DMS 273 (cell line): Measurements from ENCODE around the gene IGFL3.
"Not testable (repeated sequence)": the region's sequence is repeated elsewhere in the genome, so short reads cannot be mapped to it uniquely, and the experiment has no call there.

Experiments used
- DNase-seq: peaks from one replicate; lab custom pipeline; 2025; ENCODE audit not compliant: unreplicated experiment; lab: John Stamatoyannopoulos, UW

IGFL3 gene

DNA sequence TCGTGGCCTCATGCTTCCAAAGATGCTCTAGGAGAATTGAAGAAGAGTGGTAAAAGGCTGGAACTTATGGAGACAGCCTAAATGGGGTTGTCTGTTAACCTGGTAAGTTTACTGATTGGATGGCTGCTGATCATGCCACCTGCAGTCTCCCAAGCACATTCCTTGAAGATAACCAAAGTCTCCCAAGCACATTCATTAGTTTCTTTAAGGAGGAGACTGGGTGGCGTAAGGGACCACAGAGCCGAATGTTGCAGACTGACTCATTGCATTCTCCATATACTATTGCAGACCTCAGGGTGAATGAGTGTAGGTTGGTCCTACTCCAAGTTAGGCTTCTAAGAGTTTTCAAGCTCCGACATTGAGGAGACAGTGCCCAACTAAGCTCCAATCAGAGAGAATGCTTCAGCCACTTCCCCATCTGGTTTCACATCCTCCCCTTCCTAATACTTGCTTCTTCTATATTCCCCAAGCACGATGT lies at the start of gene IGFL3:
TSS of gene IGFL3 (minus strand) at position 51 of the 478 bp plus-strand sequence. CDS start at position 12, 39 bp downstream.
- no peak for DNase-seq

DNA sequence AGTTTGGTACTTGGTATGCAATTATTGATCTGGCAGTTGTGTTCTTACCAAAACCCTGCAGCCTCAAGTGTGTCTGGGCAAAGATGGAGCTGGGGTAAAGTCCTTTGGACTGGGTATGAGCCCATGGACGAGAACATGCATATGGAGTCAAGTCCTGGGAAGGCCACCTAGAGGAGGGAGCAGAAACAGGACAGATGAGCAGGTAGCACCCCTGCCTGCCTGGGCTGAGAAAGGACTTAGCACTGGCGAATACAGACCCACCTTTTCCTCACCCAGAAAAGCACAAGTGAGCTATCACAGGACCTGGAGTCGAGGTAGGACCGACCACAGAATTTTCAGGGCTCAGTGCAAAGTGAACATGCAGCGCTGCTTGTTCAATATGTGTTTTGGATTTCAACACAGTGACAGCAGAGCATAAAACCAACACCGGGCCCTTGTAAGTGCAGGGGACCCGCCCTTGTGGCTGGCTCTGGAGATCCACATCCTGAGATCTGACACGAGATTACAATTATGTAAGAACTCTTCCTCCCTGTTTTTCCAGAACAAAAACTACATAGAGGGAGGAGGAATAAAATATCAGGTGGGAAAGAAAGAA lies 49.5 kb upstream of the IGFL3 start:
- DNase-seq: no peak

DNA sequence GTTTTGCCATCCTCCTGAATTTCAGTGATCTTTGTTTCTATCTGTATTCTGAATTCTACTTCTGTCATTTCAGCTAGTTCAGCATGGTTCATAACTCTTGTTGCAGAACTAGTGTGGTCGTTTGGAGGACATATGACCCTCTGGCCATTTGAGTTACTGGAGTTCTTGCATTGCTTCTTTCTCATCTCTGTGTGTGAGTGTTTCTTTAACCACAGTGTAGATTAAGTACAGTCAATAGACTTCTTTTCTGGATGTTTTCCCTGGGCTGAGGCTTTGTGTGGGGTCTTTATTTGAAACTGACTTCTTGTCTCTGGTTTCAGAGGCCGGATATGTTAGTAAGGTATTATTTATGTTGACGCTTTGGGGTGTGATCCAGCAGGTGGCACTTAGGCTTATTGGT lies 38.2 kb upstream of the IGFL3 start:
- DNase-seq: no peak

DNA sequence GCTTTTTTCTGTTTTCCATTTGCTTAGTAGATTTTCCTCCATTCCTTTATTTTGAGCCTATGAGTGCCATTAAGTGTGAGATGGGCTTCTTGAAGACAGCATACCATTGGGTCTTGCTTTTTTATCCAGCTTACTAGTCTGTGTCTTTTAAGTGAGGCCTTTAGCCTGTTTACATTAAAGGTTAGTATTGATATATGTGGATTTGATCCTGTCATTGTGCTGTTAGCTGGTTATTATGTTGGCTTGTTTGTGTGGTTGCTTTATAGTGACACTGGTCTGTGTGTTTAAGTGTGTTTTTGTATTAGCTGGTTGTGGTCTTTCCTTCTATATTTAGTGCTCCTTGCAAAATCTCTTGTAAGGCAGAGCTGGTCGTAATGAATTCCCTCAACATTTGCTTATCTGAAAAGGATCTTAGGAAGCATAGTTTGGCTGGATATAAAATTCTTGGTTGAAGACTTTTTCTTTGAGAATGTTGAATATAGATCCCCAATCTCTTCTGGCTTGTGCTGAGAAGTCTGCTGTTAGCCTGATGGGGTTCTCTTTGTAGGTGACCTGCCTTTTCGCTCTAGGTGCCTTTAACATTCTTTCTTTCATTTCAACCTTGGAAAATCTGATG lies 37.3 kb upstream of the IGFL3 start:
- DNase-seq: not testable (repeated sequence)

DNA sequence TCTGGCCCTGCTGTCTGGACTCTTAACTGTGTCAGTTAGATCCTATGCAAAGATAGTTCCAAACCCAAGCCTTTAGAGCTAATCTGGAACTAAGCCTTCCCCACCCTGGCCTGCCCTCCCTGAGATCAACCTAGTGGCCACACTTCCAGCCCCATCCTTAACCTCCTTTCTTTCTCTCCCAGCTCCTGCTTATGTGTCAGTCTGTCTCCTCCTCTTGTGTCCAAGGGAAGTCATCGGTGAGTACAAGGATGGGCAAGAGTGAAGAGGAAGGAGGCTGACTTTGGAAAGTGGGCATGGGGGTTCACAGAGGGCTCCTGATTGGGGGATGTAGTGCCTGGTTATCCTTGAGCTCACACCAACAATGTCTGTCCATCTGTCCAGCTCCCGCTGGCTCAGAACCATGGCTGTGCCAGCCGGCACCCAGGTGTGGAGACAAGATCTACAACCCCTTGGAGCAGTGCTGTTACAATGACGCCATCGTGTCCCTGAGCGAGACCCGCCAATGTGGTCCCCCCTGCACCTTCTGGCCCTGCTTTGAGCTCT lies 35.8 kb upstream of the IGFL3 start:
- DNase-seq: no peak

DNA sequence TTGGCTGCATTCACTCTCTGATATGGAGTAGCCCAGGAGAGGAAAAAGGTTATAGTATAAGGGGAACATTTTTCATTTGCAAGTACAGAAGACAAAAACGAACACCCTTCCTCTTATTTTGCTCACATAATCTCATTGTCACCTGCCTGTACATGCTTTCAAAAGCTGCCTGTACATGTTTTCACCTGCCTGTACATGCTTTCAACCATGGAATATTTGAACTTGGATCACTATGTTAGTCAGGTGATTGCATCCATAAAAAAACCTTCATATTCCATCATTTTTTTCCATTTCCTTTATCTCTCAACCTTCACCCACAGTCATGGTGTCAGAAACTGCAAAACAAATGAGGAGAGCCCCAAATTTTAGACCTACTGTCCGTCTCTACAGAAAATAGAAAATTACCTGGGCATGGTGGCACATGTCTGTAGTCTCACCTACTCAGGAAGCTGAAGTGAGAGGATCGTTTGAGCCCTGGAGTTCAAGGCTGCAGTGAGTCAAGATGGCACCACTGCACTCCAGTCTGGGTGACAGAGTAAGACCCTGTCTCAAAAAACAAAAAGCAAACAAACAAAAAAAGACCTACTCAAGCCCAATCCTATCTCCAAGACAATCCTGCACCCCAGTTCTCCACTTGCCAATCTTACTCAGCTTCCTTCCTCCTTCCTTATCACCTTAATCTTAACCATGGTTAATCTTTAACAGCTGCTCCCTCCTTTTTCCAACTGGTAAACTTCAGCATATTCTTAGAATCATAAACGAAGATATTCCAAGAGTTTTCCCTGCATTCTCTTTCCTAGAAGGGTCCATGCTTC lies 35.1 kb upstream of the IGFL3 start:
- no peak for DNase-seq

DNA sequence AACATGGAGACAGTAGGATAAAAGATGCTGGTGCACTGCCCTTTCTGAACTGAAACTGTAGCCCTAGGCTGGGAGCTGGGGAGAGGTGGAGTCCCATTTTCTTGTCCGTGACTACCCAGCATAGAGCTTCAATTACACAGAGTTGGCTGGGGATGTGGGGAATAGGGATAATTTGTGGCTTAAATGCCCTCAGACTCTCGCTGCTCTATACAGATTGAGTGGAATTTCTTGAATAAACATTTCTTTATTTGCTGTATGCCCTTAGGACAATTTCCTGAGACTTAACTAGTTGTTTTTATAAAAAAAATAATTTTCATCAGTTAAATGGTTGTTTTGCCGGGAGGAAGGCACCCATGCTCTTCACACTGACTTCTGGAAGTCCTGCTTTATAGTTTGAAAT lies 30.7 kb upstream of the IGFL3 start:
- DNase-seq: no peak

DNA sequence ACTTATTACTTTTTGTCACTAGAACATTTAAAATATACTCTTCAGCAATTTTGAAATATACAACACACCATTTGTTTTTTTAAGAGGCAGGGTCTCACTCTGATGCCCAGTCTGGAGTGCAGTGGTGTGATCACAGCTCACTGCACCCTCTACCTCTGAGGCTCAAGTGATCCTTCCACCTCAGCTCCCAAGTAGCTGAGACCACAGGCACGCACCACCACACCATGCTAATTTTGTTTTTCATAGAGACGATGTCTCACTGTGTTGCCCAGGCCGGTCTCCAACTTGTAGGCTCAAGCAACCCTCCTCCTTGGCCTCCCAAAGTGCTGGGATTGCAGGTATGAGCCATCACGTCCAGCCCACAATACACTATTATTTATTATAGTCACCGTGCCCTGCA lies 26.1 kb upstream of the IGFL3 start:
- no peak for DNase-seq

DNA sequence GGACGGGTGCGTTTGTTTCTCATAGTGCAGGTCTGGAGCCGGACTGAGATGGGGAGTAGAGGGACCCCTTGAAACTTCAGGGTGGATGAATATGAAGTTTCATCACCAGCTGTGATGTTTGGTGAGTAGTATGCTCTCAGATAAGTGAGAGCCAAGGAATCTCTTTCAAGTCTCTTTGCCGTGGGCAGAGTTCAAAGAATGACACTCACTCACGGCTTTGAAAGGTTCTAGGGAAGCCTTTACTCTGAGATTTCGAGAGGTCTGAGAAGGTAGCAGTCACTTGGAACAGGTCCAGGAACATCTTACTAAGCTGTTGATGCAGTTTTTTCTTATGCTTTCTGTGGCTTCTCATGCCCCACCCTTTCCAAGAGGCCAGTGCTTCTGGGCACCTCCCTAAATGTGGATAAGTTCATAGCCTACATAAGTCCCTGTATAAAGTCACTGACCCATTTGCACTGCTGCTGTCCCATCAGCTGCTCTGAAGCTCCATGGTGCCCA lies 23.4 kb upstream of the IGFL3 start, which contains the start of gene IGFL2:
TSS of gene IGFL2 (plus strand) at position 448 of the 498 bp plus-strand sequence. CDS start at position 489, 41 bp downstream.
- DNase-seq: no peak

DNA sequence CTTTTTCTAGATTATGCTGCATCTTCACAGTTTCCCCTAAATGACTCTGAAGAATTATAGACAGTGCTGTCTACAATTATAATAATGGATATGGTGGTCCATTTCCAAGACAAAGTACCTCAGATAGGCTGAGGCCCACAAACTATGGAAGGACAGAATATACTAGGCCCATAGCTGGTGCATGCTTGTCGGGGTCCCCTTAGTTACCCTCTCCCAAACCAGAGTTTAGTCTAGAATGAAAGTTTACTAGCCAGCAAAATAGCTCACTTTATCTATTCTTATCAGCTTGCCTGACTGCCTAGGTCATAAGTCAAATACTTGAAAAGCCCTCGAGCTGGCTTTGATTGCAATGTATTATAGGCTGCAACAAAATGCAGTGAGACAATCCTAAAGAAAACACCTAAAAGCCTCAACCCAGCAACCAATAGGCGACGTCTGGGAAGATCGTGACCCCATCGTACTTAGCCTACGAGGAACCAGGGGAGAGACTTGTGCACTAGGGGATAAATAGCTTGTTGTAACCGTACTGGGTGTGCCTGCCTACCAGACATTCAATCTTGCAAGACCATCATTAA lies 22.8 kb upstream of the IGFL3 start:
- DNase-seq: no peak

DNA sequence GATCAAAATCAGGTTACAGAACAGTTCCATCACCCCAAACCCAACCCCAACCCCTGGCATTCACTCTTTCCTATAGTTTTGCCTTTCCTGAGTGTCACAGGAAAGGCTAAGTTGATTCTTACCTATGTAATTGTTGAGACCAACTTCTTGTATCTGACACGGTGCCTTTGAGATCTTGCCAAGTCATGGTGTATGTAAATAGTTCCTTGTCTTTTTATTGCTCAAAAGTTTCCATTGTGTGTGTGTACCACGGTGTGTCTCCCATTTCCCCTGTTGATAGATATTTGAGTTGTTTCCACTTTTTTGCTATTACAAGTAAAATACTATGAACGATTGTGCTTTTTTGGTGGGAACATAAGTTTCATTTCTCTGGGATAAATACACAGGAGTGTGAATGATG lies 20.3 kb upstream of the IGFL3 start:
- no peak for DNase-seq

DNA sequence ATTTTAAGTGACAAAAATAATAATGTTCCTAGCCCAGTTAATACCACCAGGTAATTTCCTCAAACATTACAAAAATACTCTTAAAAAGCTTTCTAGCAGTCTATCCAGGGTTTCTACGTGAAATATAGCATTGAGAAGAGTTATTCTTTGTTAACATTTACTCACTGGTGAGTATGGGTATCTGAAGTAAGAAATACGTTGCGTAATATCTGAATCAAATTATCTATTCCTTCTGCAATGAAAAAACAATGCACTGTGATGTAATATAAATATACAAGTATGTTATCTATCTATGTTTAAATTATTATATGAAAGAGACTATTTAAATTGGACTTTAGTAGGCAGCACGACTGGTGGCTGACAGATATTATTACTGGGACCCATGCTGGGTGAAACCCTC lies 17.8 kb upstream of the IGFL3 start:
- no peak for DNase-seq

DNA sequence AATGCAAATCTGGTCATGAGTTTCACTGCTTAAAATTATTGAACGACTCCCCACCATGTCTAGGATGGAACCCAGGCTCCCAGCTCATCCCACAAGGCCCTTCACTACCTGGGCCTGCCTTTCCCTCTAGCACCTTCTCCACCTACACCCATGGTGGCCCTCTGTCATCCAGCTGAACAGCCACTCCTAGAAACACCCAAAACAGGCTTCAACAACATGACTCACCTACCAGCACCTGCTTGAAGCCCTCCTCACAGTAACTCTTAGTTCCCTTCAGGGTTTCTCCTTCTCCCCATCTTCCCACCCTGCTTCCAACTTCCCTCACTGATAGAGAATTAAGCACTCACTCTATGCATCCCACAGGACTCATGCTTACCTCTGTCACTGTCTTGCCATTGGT lies 16.9 kb upstream of the IGFL3 start:
- no peak for DNase-seq

DNA sequence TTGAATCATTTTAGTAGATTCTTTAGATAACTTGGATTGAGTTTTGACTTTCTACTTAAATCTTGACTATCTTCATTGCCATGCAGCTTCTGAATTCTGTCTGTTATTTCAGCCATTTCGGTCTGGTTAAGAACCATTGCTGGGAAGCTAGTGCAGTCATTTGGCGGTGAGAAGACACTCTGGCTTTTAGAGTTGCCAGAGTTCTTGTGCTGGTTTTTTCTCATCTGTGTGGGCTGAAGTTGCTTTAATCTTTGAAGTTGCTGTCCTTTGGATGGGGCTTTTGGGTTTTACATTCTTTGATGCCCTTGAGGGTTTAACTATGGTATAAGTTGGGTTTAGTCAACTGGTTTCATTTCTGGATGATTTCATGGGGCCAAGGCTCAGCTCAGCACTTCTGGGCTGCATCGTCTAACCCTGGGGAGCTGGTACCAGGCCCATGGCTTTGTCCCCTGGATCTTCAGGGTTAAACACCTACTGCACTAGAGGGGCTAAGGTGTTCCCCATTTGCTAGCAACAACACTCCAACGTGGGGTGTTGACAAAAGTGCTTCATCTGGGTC lies 13.5 kb upstream of the IGFL3 start:
- DNase-seq: no peak

DNA sequence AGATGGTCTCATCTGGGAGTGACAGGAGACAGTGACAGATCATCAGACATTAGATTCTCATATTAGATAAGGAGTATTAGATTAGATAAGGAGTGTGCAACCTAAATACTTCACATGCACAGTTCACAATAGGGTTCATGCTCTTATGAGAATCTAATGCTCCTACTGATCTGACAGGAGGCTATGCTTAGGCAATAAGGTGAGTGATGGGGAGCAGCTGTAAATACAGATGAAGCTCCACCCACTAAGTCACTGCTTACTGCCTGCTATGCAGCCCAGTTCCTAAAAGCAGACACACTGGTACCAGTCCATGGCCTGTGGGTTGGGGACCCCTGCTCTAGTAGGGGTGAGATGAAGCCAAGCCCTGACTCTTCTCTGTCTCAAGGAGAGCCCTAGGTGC lies 10.0 kb upstream of the IGFL3 start:
- no peak for DNase-seq

DNA sequence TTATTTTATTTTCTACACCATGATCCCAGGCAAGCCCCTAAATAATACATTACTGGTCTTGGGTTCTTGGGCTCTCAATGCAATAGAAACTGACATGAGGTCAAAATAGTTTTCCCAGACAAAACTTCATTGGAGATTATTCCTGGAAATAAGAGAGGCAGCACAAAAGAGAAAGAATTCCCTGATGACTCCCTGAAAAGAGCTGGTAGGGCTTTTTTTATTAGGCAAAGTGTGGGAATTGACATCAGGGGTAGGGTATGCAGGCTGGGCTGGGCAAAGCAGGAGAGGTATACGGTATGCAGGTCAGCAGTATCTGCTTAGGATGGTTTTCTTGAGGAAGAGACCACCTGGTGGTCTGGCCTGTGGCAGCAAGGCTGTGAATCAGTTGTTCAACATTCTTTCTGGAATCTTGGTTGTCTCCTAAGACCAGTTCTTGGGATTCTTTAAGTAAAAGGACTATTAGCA lies 9.3 kb upstream of the IGFL3 start:
- DNase-seq: no peak

DNA sequence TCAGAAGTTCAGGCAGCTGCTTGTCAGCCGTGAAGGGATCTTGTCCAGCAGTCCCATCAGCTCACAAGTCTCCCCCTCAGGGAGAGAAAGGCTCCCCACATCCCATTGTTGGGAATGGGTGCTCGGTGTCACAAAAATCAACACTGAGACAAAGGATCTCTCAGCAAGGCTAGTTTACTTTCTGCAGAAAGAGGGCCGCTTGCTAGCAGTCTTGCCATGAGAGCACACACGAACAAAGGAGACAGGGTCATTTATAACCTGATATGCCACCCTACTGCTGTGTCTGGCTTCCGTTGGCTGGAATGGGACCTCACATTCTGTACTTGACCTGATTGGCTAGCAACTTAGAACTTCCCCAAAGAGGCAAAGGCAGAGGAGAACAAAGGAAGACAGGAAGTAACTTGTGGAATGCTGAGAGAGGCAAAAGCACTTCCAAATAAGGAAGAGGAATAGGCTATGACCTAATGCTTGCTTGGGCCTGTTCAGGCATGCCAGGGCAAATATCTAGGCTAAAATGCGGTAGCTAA lies 8.7 kb upstream of the IGFL3 start:
- peak; percentile 71 for DNase-seq

DNA sequence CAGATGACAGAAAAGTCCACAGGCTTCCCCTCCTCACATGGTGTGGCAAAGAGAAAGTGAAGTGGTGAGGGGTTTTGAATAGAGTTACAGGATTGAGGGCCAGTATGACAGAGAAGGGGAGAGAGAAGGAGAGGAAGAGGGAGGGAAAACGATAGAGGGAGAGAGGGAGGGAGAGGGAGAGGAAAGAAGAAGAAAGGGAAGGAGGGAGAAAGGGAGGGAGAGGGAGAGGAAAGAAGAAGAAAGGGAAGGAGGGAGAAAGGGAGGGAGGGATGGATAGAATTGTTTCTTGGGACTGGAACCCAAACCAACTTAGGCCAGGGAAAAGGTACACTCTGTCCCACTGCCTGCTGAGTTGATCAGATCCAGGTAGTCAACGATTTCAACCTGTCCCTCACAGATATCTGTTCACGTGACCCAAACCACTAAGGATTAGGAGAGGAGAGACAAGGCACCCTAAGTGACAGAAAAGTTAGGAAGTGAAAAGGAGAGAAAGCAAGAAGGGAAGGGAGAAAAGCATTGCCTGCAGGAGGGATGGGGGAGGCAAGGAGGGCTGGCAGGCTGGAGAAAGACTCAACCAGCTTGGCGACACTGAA lies 8.1 kb upstream of the IGFL3 start:
- no peak for DNase-seq

DNA sequence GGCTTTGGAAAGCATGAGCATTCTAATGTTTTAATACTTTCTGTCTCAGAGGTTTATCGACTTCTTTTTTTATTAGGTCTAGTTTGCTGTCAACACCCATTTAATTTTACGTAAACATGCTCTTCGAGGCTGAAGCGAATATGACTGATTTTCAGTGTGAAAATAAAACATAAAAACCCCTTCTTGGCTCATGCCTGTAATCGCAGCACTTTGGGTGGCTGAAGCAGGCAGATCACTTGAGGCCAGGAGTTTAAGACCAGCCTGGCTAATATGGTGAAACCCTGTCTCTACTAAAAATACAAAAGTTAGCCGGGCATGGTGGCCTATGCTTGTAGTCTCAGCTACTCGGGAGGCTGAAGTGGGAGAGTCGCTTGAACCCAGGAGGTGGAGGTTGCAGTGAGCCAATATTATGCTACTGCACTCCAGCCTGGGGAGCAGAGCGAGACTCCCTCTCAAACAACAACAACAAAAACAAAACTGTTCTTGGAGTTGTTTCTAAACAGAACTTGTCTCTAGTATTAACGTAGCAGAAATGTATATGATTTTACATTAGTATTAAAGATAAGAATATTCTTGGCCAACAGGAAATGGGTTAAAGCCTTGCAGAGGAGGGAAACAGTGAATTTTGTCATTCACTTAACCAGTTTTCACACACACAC lies 7.1 kb upstream of the IGFL3 start:
- DNase-seq: no peak
